Measurements from ENCODE around the gene CST9. TPM values are rescaled to one million over a fixed set of nuclear protein-coding genes. Genes with fewer than 3 reads are reported as not detected.

Gene CST9
- polyA plus RNA-seq, 1 donor (not counting 4 experiments of a cell fraction or from before 2014, with no cell fraction given), result not detected

DNA sequence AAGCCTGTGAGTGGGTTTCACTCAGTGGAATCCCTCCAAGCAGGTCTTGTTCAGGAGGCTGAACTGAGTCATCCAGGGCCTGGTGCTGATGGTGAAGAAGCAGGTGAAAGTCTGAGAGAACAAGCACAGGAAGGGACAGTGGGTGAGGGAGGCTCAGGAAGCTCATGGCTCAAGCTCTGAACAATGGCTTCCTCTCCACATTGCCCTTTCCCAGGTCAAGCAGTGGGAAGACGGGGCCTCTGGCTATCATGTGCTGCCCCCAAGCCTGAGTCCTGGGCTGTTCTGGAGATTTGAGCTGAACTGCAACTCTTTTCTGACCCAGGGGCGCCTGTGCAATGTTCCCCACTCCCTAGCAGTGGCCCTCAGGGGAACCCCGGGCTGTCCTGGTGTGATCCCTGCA lies 40.8 kb downstream of the CST9 start:
- TF ChIP-seq EZH2 (IDR thresholded peaks at IDR 0.05; ENCODE audit: low read length), result no peak
- no peak for TF ChIP-seq CTCF (optimal IDR thresholded peaks at IDR 0.05 in 1 of 3, IDR thresholded peaks at IDR 0.05 in 1 of 3, conservative IDR thresholded peaks at IDR 0.05 in 1 of 3; ENCODE audit: extremely low read depth in 1 of 3, insufficient read depth in 2 of 3, low read length in 3 of 3)
- Histone ChIP-seq H3K27ac (ENCODE audit: control insufficient read depth, insufficient read depth, low read length) (no peak overlapping the region), H3K27me3 (ENCODE audit: control insufficient read depth, extremely low read depth, insufficient read depth, low read length) (no peaks in the 10 kb centered on the region), H3K9ac (ENCODE audit: control insufficient read depth, extremely low read depth, insufficient read depth, low read length) (no peak overlapping the region), H3K36me3 (ENCODE audit: control insufficient read depth in 2 of 2, extremely low read depth in 1 of 2, insufficient read depth in 2 of 2, low read length in 2 of 2) (no peaks in the 10 kb centered on the region), H3K9me1 (ENCODE audit: control insufficient read depth, extremely low read depth, insufficient read depth, low read length) (no peaks in the 10 kb centered on the region), H3K79me2 (ENCODE audit: control insufficient read depth, insufficient read depth, low read length) (no peaks in the 10 kb centered on the region), H3K4me3 (ENCODE audit: control insufficient read depth in 2 of 3, extremely low read depth in 1 of 3, insufficient read depth in 2 of 3, low read depth in 1 of 3, low read length in 3 of 3) (no peak overlapping the region), H3K4me1 (ENCODE audit: control insufficient read depth, extremely low read depth, insufficient read depth, low read length) (no peaks in the 10 kb centered on the region), H3K9me3 (ENCODE audit: control insufficient read depth, low read depth, low read length) (peaks cover 5% of the 10 kb centered on the region), H3K4me2 (ENCODE audit: control insufficient read depth, extremely low read depth, insufficient read depth, low read depth, low read length) (no peak overlapping the region), H4K20me1 (ENCODE audit: control insufficient read depth, extremely low read depth, insufficient read depth, low read length) (no peaks in the 10 kb centered on the region), H2AFZ (ENCODE audit: control insufficient read depth, low read length) (no peak overlapping the region)
- DNase-seq (ENCODE audit: low read depth, low spot score) (no peak), FAIRE-seq (no peak)
- dilution Hi-C loops (cut with MboI; ENCODE audit: extremely low pct_ligation_motif_present, low sequenced_read_pairs), result no loop called here

GRCh38 chr20:23562721-23563342 lies 42.9 kb downstream of the CST9 start:
- dilution Hi-C loops (cut with MboI; ENCODE audit: extremely low pct_ligation_motif_present, low sequenced_read_pairs), result no loop called here
- H3K4me2 ChIP-seq (ENCODE audit: control insufficient read depth, extremely low read depth, insufficient read depth, low read depth, low read length), result no peak overlapping the region
- H3K9ac ChIP-seq (ENCODE audit: control insufficient read depth, extremely low read depth, insufficient read depth, low read length), result no peak overlapping the region
- no peaks in the 10 kb centered on the region for H3K4me1 ChIP-seq (ENCODE audit: control insufficient read depth, extremely low read depth, insufficient read depth, low read length)
- no peaks in the 10 kb centered on the region for H3K9me1 ChIP-seq (ENCODE audit: control insufficient read depth, extremely low read depth, insufficient read depth, low read length)
- no peak for DNase-seq (ENCODE audit: low read depth, low spot score)
- no peaks in the 10 kb centered on the region for H4K20me1 ChIP-seq (ENCODE audit: control insufficient read depth, extremely low read depth, insufficient read depth, low read length)
- no peak for TF ChIP-seq CTCF (optimal IDR thresholded peaks at IDR 0.05 in 1 of 3, IDR thresholded peaks at IDR 0.05 in 1 of 3, conservative IDR thresholded peaks at IDR 0.05 in 1 of 3; ENCODE audit: extremely low read depth in 1 of 3, insufficient read depth in 2 of 3, low read length in 3 of 3)
- TF ChIP-seq EZH2 (IDR thresholded peaks at IDR 0.05; ENCODE audit: low read length), result no peak
- H3K4me3 ChIP-seq (ENCODE audit: control insufficient read depth in 2 of 3, extremely low read depth in 1 of 3, insufficient read depth in 2 of 3, low read depth in 1 of 3, low read length in 3 of 3), result no peak overlapping the region
- no peak overlapping the region for H2AFZ ChIP-seq (ENCODE audit: control insufficient read depth, low read length)
- H3K36me3 ChIP-seq (ENCODE audit: control insufficient read depth in 2 of 2, extremely low read depth in 1 of 2, insufficient read depth in 2 of 2, low read length in 2 of 2), result no peaks in the 10 kb centered on the region
- no peak for FAIRE-seq
- no peaks in the 10 kb centered on the region for H3K79me2 ChIP-seq (ENCODE audit: control insufficient read depth, insufficient read depth, low read length)
- no peak overlapping the region for H3K27ac ChIP-seq (ENCODE audit: control insufficient read depth, insufficient read depth, low read length)
- peaks cover 5% of the 10 kb centered on the region for H3K9me3 ChIP-seq (ENCODE audit: control insufficient read depth, low read depth, low read length)
- H3K27me3 ChIP-seq (ENCODE audit: control insufficient read depth, extremely low read depth, insufficient read depth, low read length), result no peaks in the 10 kb centered on the region
